ENCODE data around the gene EIF2B5.

The EIF2B5 gene

GRCh38 chr3:184167786-184168185 is 32.6 kb downstream of the EIF2B5 start:
- Histone ChIP-seq H3K36me3 (ENCODE audit: control insufficient read depth, insufficient read depth, low read length) (peaks cover 26% of the 10 kb centered on the region), H3K27me3 (ENCODE audit: control insufficient read depth, insufficient read depth, low read length) (no peaks in the 10 kb centered on the region), H3K4me1 (ENCODE audit: control insufficient read depth, insufficient read depth, low read length) (no peaks in the 10 kb centered on the region), H3K4me3 (ENCODE audit: low read length) (no peak overlapping the region), H3K9ac (ENCODE audit: low read length) (no peak overlapping the region), H3K9me3 (ENCODE audit: control insufficient read depth, low read length) (no peaks in the 10 kb centered on the region)

DNA sequence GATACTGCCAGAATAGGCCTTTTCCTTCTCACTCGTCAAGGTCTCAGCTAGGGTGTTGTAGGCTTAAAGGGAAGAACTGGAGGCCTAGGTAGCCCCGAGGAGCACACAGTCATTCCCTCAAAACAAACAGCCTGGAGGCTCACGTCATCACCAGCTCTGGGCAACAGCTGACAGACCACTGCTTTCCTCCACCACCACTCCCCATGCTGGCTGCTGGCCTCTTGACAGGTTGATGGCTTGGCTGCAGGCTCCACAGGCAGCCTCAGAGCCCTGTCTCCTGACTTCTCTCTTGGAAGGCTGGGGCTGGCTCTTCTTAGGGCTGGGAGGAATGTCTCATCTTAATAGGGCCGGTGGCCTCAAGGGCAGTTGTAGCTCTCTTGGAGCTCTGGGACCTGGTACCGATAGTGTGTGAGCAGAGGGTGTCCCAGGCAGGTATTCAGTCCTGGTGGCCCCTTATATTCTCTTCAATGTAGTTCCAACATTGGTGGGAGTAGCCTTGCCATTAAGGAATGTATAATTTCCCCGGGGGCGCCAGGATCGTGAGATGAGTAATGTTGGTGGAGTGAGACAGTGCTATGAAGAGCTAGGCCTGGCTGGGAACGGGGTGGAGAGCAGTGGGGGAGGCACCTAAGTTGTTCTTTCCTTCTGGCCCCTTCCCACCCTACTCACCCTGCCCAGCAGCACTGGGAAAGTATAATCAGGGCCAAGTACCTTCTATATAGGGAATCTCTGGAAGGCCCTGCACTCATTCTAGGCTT is 33.4 kb downstream of the EIF2B5 start:
- no peak overlapping the region for H3K4me3 ChIP-seq (ENCODE audit: low read length)
- H3K9me3 ChIP-seq (ENCODE audit: control insufficient read depth, low read length): no peaks in the 10 kb centered on the region
- peaks cover 26% of the 10 kb centered on the region for H3K36me3 ChIP-seq (ENCODE audit: control insufficient read depth, insufficient read depth, low read length)
- H3K4me1 ChIP-seq (ENCODE audit: control insufficient read depth, insufficient read depth, low read length): no peaks in the 10 kb centered on the region
- H3K9ac ChIP-seq (ENCODE audit: low read length): no peak overlapping the region
- H3K27me3 ChIP-seq (ENCODE audit: control insufficient read depth, insufficient read depth, low read length): no peaks in the 10 kb centered on the region

GRCh38 chr3:184169896-184170875 is 35.0 kb downstream of the EIF2B5 start:
- no peak overlapping the region for H3K4me3 ChIP-seq (ENCODE audit: low read length)
- H3K9ac ChIP-seq (ENCODE audit: low read length): no peak overlapping the region
- no peaks in the 10 kb centered on the region for H3K27me3 ChIP-seq (ENCODE audit: control insufficient read depth, insufficient read depth, low read length)
- H3K36me3 ChIP-seq (ENCODE audit: control insufficient read depth, insufficient read depth, low read length): peaks cover 13% of the 10 kb centered on the region
- H3K4me1 ChIP-seq (ENCODE audit: control insufficient read depth, insufficient read depth, low read length): no peaks in the 10 kb centered on the region
- no peaks in the 10 kb centered on the region for H3K9me3 ChIP-seq (ENCODE audit: control insufficient read depth, low read length)

DNA sequence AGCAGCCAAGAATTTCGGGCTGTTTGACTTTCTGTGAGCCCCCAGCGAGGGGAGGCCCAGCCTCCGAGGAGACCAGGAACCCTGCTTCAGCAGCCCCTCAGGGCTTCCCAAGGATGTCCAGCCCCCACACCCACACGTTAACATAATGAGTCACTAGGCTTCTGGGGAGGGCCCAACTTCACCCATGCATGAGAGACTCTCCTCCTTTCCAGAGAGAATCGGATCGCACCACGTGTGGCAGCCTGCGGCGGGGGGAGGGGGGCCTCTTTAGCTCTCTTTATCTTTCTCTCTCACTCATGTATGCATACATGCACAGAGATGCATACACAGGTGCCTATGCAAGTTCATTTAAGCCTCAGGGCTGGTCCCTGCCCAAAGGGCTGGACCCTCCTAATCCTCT is 36.4 kb downstream of the EIF2B5 start:
- Histone ChIP-seq H3K27me3 (ENCODE audit: control insufficient read depth, insufficient read depth, low read length) (no peaks in the 10 kb centered on the region), H3K9me3 (ENCODE audit: control insufficient read depth, low read length) (no peaks in the 10 kb centered on the region), H3K4me1 (ENCODE audit: control insufficient read depth, insufficient read depth, low read length) (peaks cover 12% of the 10 kb centered on the region), H3K36me3 (ENCODE audit: control insufficient read depth, insufficient read depth, low read length) (peaks cover 6% of the 10 kb centered on the region), H3K9ac (ENCODE audit: low read length) (no peak overlapping the region), H3K4me3 (ENCODE audit: low read length) (no peak overlapping the region)

- no peaks in the 10 kb centered on the region for H3K27me3 ChIP-seq (ENCODE audit: control insufficient read depth, insufficient read depth, low read length)
- peaks cover 25% of the 10 kb centered on the region for H3K4me1 ChIP-seq (ENCODE audit: control insufficient read depth, insufficient read depth, low read length)
- no peaks in the 10 kb centered on the region for H3K9me3 ChIP-seq (ENCODE audit: control insufficient read depth, low read length)
- no peak overlapping the region for H3K9ac ChIP-seq (ENCODE audit: low read length)
- H3K36me3 ChIP-seq (ENCODE audit: control insufficient read depth, insufficient read depth, low read length): peaks cover 9% of the 10 kb centered on the region
- H3K4me3 ChIP-seq (ENCODE audit: low read length): no peak overlapping the region
Measured at GRCh38 chr3:184172681-184173373, 37.7 kb downstream of the EIF2B5 start.

- no peaks in the 10 kb centered on the region for H3K9me3 ChIP-seq (ENCODE audit: control insufficient read depth, low read length)
- no peak overlapping the region for H3K9ac ChIP-seq (ENCODE audit: low read length)
- H3K36me3 ChIP-seq (ENCODE audit: control insufficient read depth, insufficient read depth, low read length): peaks cover 14% of the 10 kb centered on the region
- no peak overlapping the region for H3K4me3 ChIP-seq (ENCODE audit: low read length)
- H3K4me1 ChIP-seq (ENCODE audit: control insufficient read depth, insufficient read depth, low read length): peaks cover 30% of the 10 kb centered on the region
- no peaks in the 10 kb centered on the region for H3K27me3 ChIP-seq (ENCODE audit: control insufficient read depth, insufficient read depth, low read length)
Measured at GRCh38 chr3:184173374-184173722, 38.2 kb downstream of the EIF2B5 start.

GRCh38 chr3:184174284-184174645 is 39.1 kb downstream of the EIF2B5 start:
- no peak overlapping the region for H3K9ac ChIP-seq (ENCODE audit: low read length)
- H3K27me3 ChIP-seq (ENCODE audit: control insufficient read depth, insufficient read depth, low read length): no peaks in the 10 kb centered on the region
- no peak overlapping the region for H3K4me3 ChIP-seq (ENCODE audit: low read length)
- peaks cover 35% of the 10 kb centered on the region for H3K4me1 ChIP-seq (ENCODE audit: control insufficient read depth, insufficient read depth, low read length)
- H3K36me3 ChIP-seq (ENCODE audit: control insufficient read depth, insufficient read depth, low read length): peaks cover 23% of the 10 kb centered on the region
- H3K9me3 ChIP-seq (ENCODE audit: control insufficient read depth, low read length): no peaks in the 10 kb centered on the region

GRCh38 chr3:184174646-184175492 is 39.7 kb downstream of the EIF2B5 start, which contains the start of gene AP2M1:
Gene AP2M1, plus strand, starts transcription at chr3:184174855. Its CDS starts 2,139 bp downstream, at chr3:184176994.
- Histone ChIP-seq H3K4me1 (ENCODE audit: control insufficient read depth, insufficient read depth, low read length) (peaks cover 35% of the 10 kb centered on the region), H3K4me3 (ENCODE audit: low read length) (peak within 1 kb of the TSS; percentile 87), H3K9ac (ENCODE audit: low read length) (peak within 1 kb of the TSS; percentile 97), H3K36me3 (ENCODE audit: control insufficient read depth, insufficient read depth, low read length) (peaks cover 28% of the 10 kb centered on the region), H3K9me3 (ENCODE audit: control insufficient read depth, low read length) (no peaks in the 10 kb centered on the region), H3K27me3 (ENCODE audit: control insufficient read depth, insufficient read depth, low read length) (no peaks in the 10 kb centered on the region)

GRCh38 chr3:184175506-184175905 is 40.3 kb downstream of the EIF2B5 start:
- H3K9ac ChIP-seq (ENCODE audit: low read length): peak overlapping the region; percentile 97
- no peaks in the 10 kb centered on the region for H3K9me3 ChIP-seq (ENCODE audit: control insufficient read depth, low read length)
- H3K27me3 ChIP-seq (ENCODE audit: control insufficient read depth, insufficient read depth, low read length): no peaks in the 10 kb centered on the region
- H3K36me3 ChIP-seq (ENCODE audit: control insufficient read depth, insufficient read depth, low read length): peaks cover 33% of the 10 kb centered on the region
- peak overlapping the region; percentile 87 for H3K4me3 ChIP-seq (ENCODE audit: low read length)
- H3K4me1 ChIP-seq (ENCODE audit: control insufficient read depth, insufficient read depth, low read length): peaks cover 35% of the 10 kb centered on the region

DNA sequence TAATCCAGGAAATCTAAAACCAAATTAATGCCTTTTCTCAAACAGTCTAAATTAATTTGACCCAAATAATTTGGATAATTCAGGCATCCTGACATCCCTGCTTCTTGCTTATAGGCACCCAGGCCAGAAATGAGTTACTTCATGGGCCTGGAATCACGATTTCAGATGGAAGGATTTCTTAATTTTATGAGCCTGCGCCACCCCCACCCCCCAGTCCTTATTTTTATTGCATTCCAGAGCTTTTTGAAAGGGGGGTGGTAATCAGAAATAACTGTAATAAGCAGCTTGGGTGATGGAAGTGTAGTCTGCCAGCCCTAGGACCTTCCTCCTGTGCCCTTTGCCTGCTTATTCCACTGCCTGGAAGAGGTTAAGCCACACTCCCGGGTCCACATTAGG is 40.8 kb downstream of the EIF2B5 start:
- Histone ChIP-seq H3K9ac (ENCODE audit: low read length) (peak overlapping the region; percentile 97), H3K9me3 (ENCODE audit: control insufficient read depth, low read length) (no peaks in the 10 kb centered on the region), H3K4me3 (ENCODE audit: low read length) (peak overlapping the region; percentile 39), H3K4me1 (ENCODE audit: control insufficient read depth, insufficient read depth, low read length) (peaks cover 35% of the 10 kb centered on the region), H3K27me3 (ENCODE audit: control insufficient read depth, insufficient read depth, low read length) (no peaks in the 10 kb centered on the region), H3K36me3 (ENCODE audit: control insufficient read depth, insufficient read depth, low read length) (peaks cover 37% of the 10 kb centered on the region)
